Testis (tissue), 3 donors: ENCODE data around the gene FGGY. TPM values are rescaled to one million over a fixed set of nuclear protein-coding genes. Genes with fewer than 3 reads are reported as not detected.

Experiments
- DNase-seq: peaks from one replicate; pipeline ENCODE4 v3.0.0-alpha.2; 2019
- H3K27ac ChIP-seq, 2 donors: fragments of 200-600 bp; sonication (generic); one replicate each; pipeline ENCODE4 v1.5.1; 2019
- H3K27me3 ChIP-seq: fragments of 200-600 bp; sonication (generic); one replicate; pipeline ENCODE4 v1.5.1; 2019
- H3K36me3 ChIP-seq: fragments of 200-600 bp; sonication (generic); one replicate; pipeline ENCODE4 v1.5.1; 2017; ENCODE audit warnings: low read depth; ENCODE audit errors: missing control alignments
- H3K4me1 ChIP-seq: fragments of 200-600 bp; sonication (generic); one replicate; pipeline ENCODE4 v1.5.1; 2019
- H3K4me3 ChIP-seq, 2 donors: fragments of 200-600 bp; sonication (generic); one replicate each; pipeline ENCODE4 v1.5.1; 2017 to 2019
- H3K9me3 ChIP-seq: fragments of 200-600 bp; sonication (generic); one replicate; pipeline ENCODE4 v1.5.1; 2017
- POLR2A ChIP-seq: fragments of 450-650 bp; IDR thresholded peaks from one replicate; pipeline ENCODE4 v1.6.1; 2017; ENCODE audit warnings: antibody characterized with exemption, mild to moderate bottlenecking, moderate library complexity
- WGBS, 2 donors: methylation state at CpG; one replicate each; pipeline ENCODE4 v1.1.5; 2018; 5-methylcytosine and 5-hydroxymethylcytosine counted together
- intact Hi-C: fragments of 100-400 bp; cut with DNase I; formaldehyde crosslinking; loops from one replicate; pipeline ENCODE4 v1.15.1; 2023; ENCODE audit warnings: low total_unique reads
- polyA plus RNA-seq: library from polyadenylated mRNA; stranded (reverse); fragments of 350-450 nt; fragmentation: Illumina TruSeq; extraction: RNeasy Lipid Tissue Mini Kit (QIAGEN cat#74804); gene quantifications from one replicate; pipeline ENCODE4 v1.2.3, GENCODE V29; 2014; ENCODE audit warnings: low read depth, low replicate concordance; ENCODE audit not compliant: insufficient read depth
- total RNA-seq, 2 donors: library from RNA; depleted of rRNA; stranded (reverse); fragments of >200 nt; gene quantifications; one replicate each; pipeline ENCODE4 v1.2.3, GENCODE V29; 2016
- TF ChIP-seq, protein P1 (sequence below), 3 experiments: fragments of 450-650 bp in 2 of 3; fragments of 200-600 bp in 1 of 3; sonication (generic) in 1 of 3; IDR thresholded peaks; one replicate each; pipeline ENCODE4 v1.5.1; 2016 to 2019; ENCODE audit warnings: antibody characterized with exemption in 3 of 3, mild to moderate bottlenecking in 2 of 3, moderate library complexity in 1 of 3

The FGGY gene
- total and polyA plus RNA-seq, 3 donors from 2014 or later: 14.6 to 32.8 (median 32.3) TPM

DNA sequence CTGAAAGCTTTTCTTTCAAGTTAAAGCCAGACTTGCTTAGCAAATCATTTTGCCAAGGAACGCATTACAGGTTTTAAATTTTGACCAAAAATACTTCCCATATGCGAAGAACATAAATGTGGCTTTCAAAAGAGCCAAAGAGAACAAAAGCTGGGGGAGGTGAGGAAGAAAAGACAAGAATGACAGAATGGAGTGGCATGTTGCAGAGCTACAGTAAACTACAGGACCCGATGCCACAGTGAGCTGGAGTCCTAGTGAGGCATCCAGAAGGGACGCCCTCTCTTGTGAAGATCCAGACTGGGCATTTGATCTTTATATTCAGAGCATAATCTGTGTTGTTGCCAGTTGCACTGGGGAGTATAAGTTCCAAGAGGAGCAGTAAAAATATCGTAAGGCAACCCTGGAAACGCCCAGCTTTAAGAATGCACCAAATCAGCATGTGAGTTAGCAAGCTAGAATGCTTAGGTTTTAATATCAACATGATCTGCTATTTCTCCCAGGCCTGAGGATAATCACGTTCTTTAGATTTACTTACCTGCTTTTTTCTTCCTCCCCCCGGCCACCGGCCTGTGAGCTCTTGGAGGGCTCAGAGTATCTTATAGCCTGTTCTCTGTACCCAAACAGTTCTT is 469.4 kb downstream of the FGGY start:
- Histone ChIP-seq H3K4me3 (no peak overlapping the region), H3K36me3 (no peaks in the 10 kb centered on the region), H3K4me1 (peaks cover 4% of the 10 kb centered on the region), H3K27ac (no peak overlapping the region), H3K9me3 (no peaks in the 10 kb centered on the region), H3K27me3 (no peaks in the 10 kb centered on the region)
- intact Hi-C loops: no loop called here
- WGBS, 2 donors: 72 to 89% methylated on average over 9 of the region's 9 CpGs
- no peak for DNase-seq
- TF ChIP-seq, protein P1, sequence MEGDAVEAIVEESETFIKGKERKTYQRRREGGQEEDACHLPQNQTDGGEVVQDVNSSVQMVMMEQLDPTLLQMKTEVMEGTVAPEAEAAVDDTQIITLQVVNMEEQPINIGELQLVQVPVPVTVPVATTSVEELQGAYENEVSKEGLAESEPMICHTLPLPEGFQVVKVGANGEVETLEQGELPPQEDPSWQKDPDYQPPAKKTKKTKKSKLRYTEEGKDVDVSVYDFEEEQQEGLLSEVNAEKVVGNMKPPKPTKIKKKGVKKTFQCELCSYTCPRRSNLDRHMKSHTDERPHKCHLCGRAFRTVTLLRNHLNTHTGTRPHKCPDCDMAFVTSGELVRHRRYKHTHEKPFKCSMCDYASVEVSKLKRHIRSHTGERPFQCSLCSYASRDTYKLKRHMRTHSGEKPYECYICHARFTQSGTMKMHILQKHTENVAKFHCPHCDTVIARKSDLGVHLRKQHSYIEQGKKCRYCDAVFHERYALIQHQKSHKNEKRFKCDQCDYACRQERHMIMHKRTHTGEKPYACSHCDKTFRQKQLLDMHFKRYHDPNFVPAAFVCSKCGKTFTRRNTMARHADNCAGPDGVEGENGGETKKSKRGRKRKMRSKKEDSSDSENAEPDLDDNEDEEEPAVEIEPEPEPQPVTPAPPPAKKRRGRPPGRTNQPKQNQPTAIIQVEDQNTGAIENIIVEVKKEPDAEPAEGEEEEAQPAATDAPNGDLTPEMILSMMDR (IDR thresholded peaks at IDR 0.05): no peak
- no peak for TF ChIP-seq POLR2A

DNA sequence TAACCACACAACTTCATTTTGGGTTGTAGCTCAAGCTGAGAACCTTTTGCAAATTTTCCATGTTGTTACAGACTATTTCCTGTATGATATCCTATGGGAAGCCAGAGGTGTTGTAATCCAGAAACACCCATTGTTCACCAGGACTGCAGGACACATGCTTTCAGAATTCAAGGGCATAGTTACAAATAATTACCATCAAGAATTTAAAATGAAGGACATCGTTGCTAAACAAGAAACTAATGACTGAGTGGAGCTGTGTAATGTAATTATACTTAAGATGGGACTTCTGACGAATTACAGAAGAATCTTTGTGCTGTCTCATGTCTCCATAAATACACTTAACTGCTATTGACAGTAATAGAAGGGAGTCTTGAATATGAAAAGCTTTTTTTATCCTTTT is 470.2 kb downstream of the FGGY start:
- TF ChIP-seq POLR2A: no peak
- TF ChIP-seq, protein P1 (IDR thresholded peaks at IDR 0.05): no peak
- no peak for DNase-seq
- no peaks in the 10 kb centered on the region for H3K36me3 ChIP-seq
- 57 to 69% methylated on average over 2 of the region's 2 CpGs for WGBS, 2 donors
- no peak overlapping the region for H3K27ac ChIP-seq
- intact Hi-C loops: no loop called here
- no peaks in the 10 kb centered on the region for H3K27me3 ChIP-seq
- no peak overlapping the region for H3K4me3 ChIP-seq
- peaks cover 4% of the 10 kb centered on the region for H3K4me1 ChIP-seq
- no peaks in the 10 kb centered on the region for H3K9me3 ChIP-seq

DNA sequence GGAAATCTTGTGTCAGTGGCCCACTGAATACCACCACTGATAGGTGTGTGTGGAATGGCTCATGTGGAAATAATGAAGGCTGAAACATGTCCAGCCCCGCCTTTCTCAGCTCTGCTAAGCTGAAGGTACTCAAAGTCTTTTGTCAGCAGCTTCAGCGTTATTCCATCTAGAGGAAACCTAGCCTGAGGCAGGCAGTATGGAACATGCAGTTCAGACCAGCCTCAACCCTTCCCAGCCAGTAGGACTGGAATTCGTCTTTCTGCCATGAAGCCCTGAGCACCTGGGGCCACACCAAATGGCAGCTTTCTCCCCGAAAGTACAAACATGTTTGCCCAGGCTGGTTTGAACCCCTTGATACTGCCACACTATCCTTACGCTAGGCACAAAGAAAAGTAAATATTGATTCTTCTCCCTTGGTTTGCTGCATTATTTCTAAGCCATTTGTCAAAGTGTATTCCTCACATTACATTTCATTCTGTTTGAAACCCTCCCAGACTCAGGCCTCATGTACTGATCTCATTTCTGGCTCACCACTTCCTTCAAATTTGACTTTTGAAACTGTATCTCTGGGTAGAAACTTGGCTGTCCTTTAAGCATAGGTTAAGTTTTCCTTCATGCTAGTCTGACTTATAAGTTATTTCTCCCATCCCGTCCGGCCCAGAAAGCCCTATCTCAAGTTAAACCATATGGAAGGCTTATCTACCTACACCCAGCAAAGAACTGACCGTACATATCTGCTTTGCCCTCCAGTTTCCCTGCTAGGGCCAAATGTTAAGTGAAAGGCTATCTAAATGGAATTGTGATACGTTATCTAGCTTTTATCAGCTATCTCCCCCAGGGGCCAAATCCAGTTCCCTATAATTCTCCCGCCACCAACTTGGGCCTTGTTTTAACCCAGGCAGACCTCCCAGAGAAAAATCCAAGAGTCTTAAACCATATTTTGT is 472.2 kb downstream of the FGGY start:
- H3K36me3 ChIP-seq: no peaks in the 10 kb centered on the region
- 89 to 91% methylated on average over 10 of the region's 10 CpGs for WGBS, 2 donors
- H3K9me3 ChIP-seq: no peaks in the 10 kb centered on the region
- no peaks in the 10 kb centered on the region for H3K27me3 ChIP-seq
- H3K4me3 ChIP-seq: no peak overlapping the region
- H3K4me1 ChIP-seq: peaks cover 4% of the 10 kb centered on the region
- DNase-seq: no peak
- intact Hi-C loops: no loop called here
- TF ChIP-seq, protein P1 (IDR thresholded peaks at IDR 0.05): no peak
- no peak overlapping the region for H3K27ac ChIP-seq

DNA sequence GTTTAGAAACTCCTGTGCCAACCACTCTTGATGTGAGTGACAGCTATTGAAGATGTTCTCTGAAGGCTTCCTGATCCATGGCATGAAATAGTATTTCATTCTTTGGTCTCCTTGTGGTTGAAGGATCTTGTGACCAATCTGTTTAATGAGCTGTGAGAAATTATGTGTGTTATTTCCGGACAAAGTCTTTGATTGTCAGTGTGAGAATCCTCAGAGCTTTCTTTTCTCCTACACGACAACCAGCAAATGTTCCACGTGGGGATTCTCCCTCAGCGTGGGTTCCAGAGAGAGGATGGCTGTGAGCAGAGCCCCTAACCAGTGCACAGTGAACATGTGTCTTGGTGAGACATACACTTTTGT is 472.8 kb downstream of the FGGY start:
- Histone ChIP-seq H3K4me3 (no peak overlapping the region), H3K4me1 (peaks cover 4% of the 10 kb centered on the region), H3K9me3 (no peaks in the 10 kb centered on the region), H3K27ac (no peak overlapping the region), H3K27me3 (no peaks in the 10 kb centered on the region), H3K36me3 (no peaks in the 10 kb centered on the region)
- intact Hi-C loops: no loop called here
- WGBS, 2 donors: 82 to 91% methylated on average over 4 of the region's 4 CpGs
- no peak for TF ChIP-seq POLR2A
- TF ChIP-seq, protein P1 (IDR thresholded peaks at IDR 0.05): no peak
- DNase-seq: no peak
